Activated CD4-positive, alpha-beta T cell treated with anti-CD3 and anti-CD28 coated beads for 4 hours (primary cell): ENCODE data around the gene NRP1.

Experiments used
- DNase-seq, 2 donors: peaks; one replicate each; pipeline ENCODE4 v3.0.0-alpha.2; 2020

Gene NRP1

DNA sequence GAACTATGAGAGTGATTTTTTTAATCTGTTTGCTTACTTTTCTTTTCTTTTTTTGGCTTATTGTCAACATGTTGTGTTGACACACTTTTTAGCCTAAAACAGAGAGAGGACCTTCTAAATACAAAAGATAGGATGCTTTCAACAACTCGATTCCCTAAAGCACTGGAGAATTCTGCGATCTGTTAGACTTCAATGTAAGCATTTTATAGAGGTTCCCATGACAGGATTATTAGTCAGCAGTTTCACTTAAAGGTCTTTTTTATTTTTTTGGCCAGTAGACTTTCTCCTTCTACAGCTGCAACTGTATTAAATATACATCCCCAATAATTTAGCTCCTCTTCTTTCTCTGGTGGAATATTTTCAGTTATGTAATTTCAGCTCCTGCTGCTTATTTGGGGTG, 12.7 kb upstream of the NRP1 start:
- DNase-seq = no peak

DNA sequence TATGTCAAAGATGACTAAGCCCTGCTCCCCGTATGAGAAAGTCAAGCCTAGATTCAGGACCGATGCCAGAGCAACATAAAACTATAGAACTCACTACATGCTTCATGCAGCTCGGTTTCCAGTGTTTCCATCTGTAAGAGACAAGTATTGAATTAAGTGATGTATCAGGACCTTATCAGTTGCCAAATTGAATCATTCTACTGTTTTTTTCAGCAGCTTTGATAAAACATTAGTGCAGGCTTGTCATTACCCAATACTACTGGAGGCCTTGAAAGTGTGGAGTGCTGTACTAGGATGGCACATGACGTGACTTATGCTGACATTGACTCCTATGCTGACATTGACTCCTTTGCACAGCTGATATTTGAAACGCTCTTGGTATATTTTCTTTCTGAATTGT, 10.8 kb upstream of the NRP1 start:
- DNase-seq = no peak

DNA sequence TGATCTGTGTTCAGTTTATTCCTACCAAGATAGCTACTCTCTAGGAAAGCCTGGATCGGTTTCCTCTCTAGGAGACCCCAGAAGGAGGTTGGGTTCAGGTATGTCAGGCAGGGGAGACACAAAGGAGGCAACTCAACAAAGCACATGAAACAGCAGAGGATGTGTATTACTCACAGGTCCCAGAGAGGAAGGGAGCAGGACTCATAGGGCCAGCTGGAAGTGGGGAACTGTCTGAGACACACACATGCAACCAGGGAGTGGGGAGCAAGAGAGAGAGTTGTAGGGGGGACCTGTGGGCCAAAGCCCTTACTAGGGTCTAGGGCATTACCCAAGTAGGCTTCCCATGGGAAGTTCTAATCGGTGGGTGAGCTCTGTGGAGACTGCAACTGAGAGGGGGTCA, 10.2 kb upstream of the NRP1 start:
- DNase-seq = no peak

DNA sequence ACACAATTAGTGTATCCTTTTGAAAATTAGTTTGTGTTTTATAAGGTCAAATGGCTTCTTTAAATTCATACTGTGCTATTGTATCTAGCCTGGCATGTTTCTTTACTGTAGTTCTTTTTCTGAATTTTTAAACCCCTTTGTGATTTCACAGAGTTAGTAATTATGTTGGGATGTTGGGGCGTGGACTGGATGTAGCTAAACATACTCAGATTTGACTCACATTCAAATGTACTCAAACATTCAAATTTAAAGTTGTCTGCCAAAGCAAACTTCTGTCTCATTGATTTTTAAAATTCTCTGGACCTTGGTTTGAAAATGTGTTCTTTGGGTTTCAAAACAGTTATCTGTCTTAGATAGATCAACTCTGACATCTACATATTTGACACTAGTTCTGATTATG, 7.2 kb upstream of the NRP1 start:
- no peak for DNase-seq

DNA sequence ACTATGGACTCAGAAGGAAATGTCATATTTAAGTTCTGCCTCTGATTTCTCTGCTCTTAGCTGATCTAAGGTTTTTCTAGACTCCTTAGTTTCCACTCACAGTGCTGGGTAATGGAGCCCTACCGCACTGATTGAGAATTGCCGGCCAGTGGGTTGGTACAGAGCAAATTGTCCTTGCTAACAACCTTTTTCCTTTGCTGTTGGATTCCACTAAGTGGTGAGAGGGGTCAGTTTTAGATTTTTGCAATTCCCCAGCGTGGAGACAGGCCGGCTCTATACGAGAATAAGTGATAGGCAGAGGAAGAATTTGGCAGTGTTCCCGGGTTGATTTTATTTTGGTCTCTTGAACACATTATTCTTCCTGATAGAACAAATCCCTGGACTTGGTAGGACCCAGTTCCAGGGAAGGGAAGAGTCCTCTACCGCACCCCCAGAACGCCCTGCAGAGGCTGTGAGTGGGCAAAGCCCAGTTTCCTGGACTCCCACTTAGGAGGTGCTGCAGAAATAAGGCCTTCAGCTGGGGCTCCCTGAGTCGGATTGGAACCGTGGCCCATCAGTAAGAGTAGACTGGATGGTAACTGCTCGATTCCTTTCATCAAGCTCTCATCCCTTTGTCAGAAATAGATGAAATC, 3.0 kb upstream of the NRP1 start:
- DNase-seq = no peak

DNA sequence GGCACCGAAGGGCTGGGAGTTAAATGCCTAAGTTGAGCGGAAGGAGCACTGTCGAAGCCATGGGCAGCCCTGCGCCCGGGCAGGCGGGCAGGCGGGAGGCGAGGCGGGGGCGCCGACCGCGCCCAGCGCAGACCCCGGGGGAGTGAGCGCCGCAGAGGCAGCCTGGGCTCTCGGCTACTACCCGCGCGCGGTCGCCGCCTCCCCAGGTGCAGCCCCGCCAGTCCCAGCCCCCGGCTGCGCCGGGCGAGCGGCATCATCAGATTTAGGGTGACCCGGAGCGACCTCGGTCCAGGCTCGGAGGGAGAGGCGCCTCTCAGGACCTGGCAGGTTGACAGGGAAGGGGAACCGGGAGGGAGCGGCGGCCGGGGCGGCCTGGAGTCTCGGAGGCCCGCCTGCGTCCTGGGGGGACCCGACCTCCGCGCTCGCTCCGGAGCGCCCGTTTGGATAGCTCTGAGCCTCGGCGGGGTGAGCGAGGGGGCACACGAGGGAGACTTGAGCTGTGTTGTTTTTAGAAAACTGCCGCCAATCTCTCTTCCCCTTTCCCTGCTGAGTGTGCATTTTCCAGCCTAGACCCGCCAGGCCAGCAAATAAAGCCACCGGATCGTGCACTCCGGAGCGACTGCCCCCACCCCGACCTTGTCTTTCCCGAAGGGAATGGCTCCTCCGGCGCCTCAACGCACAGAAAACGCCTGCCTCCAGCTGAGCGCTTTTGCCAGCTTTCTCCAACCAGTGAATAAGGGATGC, 2.3 kb upstream of the NRP1 start:
- no peak for DNase-seq

DNA sequence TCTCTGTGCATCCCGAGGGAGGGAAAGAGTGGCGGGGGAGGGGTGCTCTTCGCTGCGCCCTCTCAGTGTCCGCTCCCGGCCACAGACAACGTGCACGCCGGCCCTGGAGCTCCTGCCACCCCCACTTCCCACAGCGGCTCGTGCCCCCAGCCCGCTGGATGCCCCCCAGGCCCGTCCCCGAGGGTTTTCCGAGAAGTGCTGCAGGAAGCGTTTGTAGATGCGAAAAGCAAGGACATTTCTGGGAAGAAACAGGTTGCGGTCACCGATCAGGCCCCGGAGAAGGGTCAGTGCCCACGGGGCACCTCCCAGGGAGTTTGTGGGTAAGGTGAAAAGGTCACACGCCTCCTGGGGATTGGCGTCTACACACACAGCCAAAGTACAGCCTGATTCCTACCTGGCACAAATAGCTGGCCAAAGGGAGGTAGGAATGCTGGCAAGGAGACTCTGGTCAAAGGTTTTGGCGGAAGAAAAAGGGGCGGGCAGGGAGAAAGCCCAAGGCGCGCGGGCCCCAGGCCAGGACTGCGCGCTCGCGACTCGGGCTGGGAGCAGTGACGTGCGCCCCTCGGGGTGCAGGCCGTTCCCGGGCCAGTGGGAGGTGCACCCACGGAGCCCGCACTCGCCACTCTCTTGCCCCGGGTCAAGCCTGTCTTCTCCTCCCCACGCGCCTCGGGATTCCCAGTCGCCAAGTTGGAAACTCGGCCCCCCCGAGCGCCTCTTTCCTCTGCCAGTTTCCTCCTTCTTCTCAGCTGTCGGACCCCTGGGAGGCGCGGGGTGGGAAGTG, 1.5 kb upstream of the NRP1 start:
- DNase-seq = peak in 1 of 2 donors; percentile 2

DNA sequence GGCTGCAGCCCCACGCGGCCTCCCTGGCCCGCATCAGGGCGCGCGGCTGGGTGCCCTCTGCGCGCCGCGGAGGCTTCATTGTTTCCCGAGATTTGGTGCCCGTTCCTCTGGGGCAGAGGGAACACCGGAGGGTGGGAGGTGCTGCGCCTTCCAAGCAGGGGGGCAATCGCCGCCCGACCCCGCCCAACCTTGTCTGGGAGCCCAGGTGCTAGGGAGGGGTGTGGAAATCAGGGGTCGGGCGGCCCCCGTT, 1.0 kb upstream of the NRP1 start:
- DNase-seq = no peak

DNA sequence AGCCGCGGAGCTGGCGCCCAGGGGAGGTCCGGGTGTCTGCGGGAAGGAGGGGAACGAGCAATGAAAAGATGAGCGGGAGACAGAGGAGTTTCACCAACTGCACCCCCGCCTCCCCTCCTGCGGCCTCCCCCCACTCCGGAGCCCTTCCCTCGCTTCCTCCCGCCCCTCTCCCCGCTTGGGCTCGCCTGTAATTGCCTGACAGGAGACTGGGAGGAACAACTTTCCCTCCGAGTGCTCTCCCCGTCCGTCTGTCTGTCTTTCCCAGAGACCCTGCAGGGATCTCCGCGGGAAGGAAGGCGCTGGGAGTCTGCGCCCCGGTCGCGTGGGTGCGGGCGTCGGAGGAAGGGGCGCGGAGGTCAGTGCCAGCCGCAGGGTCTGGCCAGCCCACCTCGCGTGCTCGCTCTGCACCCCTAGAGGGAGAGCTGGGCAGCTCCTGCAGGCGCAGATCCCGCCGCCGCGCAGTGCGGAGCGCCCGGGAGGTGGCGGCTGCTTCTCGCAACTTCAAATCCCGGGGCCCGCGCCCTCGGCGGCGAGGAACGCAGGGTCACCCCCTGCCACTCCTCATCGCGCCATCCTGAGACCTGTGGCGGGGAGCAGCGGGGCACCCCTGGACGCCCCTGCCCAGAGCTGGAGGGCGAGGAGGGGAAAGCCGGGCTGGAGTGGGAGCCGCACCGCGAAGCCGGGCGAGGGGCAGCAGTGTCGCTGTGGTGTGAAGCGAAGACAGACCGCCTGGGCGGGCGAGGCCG, 511 bp upstream of the NRP1 start:
- DNase-seq = peak; percentile 6 to 14

DNA sequence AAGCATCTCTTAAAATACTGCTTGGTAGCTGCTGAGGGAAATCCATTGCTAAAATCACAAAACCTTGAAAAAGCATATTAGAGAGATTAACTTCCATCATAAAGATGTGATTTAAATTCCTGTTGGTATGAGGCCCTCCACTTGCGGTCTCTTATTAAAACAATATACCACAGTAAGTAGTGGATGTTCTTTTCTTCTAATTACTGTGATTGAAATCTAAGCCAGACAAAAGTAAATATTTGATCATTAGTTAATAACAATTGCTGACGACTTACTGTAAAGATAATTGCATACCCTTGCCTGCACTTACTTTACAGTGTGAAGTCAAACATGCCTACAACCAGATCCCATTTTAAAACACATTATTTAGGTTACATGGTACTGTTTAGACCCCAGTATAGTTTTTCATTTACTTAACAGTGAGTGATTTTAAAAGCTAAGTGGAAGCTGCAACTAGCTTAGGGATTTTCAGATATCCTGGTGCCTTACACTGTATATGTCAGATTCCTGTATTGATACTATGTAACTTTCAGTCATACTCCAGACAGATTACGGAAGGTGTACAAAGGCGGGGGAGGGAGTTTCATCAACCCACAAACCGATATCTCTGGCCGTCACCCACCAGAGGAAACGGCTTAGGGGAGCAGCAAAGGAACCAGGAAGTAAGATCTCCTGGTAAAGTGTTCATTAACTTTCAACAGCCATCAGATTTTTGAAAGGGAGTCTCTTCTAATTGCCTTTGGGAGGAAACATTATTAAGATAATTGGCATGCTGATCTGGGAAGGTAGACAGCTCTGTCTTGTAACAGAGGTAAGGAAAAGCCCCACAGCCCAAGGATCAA, 986 bp downstream of the NRP1 start:
- peak; percentile 30 to 35 for DNase-seq

DNA sequence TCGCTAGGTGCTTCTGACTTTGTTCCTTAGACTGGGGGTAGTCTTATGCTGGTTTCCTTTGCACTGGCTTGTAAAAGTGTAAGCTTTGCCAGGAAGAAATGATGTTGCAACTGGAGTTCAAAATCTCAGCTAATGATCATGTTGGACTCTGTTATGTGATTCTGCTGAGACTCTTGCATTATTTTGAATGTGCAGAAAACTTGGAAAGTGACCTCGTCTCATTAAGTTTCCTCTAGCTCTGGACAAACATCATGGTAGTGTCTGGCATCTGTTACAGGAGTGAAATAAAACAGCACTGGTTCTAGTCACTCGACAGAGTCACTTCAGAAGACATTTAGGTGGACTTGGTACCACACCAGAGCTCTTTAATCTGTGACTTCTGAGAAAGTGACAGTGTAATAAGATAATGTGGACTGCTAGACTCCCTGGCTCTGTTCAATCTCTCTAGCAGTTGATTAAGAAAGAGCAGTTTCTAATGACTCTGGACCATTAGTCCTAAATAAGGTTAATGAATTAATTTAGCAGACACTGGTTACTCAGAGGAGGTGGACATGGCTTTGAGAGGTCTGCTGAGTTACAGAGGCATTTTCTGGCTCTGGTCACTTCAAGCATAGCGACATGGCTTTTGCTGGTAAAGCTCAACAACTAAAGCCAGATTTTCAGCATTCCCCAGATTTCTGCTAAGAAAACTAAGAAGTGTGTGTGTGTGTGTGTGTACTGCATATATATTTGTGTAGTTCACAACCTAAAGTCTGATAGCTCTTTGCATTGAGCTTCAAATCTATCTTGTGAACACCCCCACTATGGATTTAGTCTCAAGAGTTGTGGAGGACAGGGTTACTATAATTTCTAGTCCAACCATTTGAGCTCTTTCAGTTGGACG, 2.0 kb downstream of the NRP1 start:
- DNase-seq = no peak

DNA sequence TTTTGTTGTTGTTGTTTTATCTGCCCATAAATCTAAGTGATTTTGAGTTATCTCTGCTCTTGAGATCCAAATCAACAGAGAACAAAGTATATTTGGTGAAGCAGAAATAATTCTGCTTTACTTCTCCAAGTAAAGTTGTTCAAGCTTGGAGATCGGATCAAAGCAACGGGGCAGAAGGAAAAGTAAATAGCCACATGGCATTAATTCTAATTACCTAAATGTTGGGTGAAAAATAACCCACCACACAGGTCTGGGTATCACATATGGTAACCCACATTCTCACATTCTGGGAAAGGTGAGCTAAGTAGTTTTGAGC, 3.1 kb downstream of the NRP1 start:
- no peak for DNase-seq

DNA sequence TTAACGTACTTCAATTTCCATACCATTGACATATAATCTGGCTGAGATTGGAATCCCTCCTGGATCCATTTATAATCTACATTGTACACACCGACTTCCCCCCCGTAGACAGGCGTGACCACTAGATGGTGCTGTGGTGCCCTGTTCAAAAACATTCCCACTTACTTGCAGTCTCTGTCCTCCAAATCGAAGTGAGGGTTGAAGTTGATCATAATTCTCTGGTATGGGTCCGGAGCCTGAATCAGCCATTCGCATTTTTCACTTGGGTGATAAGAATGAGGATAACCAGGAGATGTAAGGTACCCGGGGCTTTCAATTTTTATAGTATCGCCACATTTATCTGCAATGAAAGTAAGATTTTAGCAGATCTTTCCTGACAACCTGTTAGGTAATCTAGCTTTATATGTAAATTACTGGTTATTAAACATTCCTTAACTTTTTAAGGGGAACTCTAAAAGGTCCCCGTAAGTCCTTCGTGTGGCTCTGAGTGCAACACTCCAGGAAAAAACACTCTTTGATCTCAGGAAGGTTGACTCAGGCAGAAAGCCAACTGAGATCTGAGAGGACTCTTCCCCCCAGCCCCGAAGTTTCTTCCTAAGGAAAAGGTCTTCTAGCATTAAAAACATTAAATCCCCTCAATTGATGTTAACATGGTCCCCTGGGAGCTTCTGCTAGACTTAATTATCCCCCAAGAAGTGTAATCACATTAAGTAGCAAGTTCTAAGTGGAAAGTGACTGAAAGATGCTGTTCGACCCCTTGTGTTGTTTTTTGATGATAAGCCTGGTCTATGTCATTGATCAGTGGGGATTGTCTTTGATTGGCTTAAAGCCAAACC, 3.7 kb downstream of the NRP1 start:
- DNase-seq = peak; percentile 75 to 85

DNA sequence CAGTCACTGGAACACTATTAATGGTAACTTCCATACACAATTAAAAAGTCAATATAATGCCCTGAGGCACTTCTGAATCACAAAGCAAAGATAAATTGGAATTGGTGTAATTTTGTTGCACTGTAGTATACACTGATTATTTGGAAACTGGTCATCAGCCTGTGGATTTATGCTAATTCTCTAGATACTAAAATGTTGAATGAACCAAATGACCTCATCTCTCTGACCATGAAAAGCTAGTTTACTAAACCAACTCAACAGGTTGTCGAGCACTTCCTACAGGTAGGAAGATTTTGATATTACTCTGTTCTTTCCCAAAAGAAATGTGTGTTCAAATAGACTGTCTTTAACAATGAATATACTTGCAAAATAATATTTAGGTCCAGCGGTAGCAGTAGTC, 5.3 kb downstream of the NRP1 start:
- DNase-seq = no peak

DNA sequence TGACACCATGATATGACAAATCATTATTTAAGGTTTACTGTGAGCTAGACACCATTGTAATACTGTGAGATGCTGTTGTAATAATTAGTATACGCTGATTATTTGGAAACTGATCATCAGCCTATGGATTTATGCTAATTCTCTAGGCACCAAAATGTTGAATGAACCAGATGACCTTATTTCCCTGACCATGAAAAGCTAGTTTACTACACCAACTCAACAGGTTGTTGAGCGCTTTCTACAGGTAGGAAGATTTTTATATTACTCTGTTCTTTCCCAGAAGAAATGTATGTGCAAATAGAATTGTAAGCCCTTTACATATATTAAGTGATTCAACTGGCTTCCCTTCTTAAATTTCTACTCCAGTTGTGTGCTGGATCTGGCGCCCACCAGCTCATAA, 6.2 kb downstream of the NRP1 start:
- no peak for DNase-seq

DNA sequence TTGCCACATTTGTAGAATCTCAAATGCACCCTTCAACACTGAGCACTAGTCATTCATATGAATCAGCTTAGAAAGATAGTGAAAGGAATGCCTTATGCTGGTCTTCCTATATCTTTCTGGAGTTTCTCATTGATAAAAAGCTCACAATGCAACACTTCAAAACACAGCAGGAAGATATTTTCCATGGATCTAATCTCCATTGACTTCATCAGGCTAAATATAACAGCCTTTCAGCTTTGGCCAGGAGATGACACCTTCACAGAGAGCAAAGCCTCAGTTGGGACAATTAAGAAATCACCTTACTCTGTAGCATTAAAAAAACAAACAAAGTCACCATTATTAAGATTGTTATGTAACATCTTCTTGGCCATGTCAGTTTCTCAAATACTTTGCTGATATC, 6.7 kb downstream of the NRP1 start:
- no peak for DNase-seq

DNA sequence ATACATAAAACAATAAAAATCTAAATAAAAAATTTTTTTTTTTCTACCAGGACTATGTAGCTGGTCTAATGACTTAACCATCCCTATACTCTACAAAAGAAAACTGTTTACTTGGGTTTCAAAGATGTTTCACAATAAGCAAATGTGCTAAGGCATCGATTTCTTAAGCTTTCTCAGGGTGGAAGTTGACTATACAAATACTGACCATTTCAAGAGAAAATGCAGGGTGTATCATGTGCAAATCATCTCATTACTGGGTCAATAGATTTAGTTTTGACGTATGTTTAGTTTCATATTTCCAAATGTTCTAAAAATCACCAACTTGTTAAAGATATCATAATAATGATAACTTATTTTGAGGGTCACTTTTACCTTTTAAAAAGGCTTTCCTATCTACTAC, 7.5 kb downstream of the NRP1 start:
- no peak for DNase-seq

DNA sequence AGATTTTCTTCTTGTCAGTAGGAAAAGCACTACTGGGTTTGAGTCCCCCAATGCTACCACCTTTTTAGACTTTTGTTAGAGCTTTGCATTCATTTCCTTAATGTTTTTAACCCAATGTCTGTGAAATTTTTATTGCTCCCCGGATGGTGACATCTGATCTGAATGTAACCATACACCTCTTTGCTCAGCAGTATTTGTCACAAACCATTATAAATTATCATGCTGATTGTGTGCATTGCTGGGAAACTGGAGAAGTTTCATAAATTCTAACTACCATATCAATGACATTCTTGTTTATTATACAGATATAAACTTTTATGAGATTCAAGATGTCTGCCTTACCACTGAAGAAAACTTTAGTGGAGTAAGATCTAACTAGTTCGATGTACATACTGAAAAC, 8.5 kb downstream of the NRP1 start:
- DNase-seq = no peak

DNA sequence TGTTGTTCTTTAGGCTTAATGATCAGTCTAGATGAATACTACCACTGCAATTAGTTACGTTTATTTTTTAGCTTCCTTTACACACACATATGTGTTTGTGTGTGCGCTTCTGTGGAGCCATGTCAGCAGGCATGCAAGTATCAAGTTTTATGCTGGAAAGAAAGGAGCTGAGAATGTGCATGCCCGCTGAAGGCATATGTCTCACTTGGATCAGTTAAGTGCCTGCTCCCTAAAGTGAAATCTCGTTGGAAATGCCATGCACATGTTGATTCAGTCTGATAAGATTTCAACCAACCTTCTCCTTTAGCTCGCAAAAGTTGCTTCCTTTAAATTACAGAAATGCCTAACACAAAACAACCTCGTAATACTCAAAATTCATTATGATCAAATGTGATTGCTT, 10.7 kb downstream of the NRP1 start:
- DNase-seq = no peak

DNA sequence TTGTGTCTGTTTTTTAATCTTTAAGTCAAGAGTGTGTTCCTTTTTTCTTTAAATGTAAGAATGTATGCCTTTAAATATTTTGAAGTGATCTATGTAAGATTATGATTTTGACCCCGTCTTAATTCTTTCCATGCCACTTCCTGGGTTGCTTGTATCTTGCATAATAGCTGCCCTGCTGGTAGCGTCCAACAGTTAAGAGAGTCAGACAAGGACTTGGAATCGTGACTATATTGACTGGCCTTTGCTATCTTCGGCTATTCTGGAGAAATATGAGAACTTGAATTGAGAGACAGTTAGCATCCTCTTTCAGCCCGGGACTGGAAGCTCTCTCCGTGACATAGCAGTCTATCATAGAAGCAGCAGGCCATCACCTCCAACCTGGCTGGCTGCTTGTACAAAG, 13.0 kb downstream of the NRP1 start:
- DNase-seq = no peak

DNA sequence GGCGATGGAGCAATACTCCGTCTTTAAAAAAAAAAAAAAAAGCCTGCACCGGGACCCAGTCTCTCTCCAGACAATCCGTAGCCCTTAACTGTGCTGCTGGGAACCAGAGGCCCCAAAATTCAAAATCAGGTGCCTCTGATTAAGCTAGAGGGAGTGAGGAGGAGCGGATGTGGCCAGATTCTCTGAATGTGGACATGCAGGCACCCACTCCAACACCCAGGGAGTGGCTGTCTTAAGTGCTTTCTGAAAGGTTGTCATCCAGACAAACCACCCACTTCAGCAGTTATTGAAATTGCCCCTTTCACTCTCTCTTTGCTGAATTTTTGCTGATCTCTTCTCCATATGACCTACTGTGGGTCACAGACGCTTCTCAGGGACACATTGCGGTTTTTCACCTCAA, 14.2 kb downstream of the NRP1 start:
- no peak for DNase-seq
